ENCODE results near the gene SAMD7.

DNA sequence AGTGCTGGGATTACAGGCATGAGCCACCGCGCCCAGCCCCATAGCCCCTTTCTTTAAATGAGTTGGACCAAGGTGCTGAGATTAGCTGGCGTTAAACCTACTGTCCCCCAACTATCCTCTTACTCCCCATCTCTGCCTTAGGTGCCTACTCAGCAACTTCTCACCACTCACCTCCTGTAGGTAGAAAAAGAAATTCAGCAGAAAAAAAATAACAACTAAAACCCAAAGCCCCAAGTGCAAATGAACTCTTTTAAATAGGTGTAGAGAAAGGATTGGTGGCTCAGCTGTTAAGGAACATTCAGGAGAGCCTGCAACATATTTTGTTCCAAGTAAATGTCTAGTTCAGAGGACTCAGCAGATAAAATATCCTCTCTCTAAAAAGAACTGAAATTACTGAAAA, 19.5 kb downstream of the SAMD7 start:
- TF ChIP-seq, protein P1, sequence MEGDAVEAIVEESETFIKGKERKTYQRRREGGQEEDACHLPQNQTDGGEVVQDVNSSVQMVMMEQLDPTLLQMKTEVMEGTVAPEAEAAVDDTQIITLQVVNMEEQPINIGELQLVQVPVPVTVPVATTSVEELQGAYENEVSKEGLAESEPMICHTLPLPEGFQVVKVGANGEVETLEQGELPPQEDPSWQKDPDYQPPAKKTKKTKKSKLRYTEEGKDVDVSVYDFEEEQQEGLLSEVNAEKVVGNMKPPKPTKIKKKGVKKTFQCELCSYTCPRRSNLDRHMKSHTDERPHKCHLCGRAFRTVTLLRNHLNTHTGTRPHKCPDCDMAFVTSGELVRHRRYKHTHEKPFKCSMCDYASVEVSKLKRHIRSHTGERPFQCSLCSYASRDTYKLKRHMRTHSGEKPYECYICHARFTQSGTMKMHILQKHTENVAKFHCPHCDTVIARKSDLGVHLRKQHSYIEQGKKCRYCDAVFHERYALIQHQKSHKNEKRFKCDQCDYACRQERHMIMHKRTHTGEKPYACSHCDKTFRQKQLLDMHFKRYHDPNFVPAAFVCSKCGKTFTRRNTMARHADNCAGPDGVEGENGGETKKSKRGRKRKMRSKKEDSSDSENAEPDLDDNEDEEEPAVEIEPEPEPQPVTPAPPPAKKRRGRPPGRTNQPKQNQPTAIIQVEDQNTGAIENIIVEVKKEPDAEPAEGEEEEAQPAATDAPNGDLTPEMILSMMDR (conservative IDR thresholded peaks at IDR 0.05 in 1 of 2, IDR thresholded peaks at IDR 0.05 in 1 of 2; ENCODE audit: extremely low read depth in 1 of 2, insufficient read depth in 1 of 2, low read depth in 1 of 2, low read length in 2 of 2), result no peak
- no peak for TF ChIP-seq EZH2 (IDR thresholded peaks at IDR 0.05; ENCODE audit: borderline replicate concordance, low read length)
